GM21515 (cell line): Measurements from ENCODE around the gene SMARCC2.
"Not testable (repeated sequence)": the region's sequence is repeated elsewhere in the genome, so short reads cannot be mapped to it uniquely, and the experiment has no call there.

Source experiments
- ATAC-seq: cut with Tn5 transposase; IDR thresholded peaks from one replicate; pipeline ENCODE4 v1.9.1; 2021; ENCODE audit not compliant: unreplicated experiment

SMARCC2 gene

GRCh38 chr12:56212361-56212760, 23.1 kb upstream of the SMARCC2 start:
- no peak for ATAC-seq

- no peak for ATAC-seq
These were observed 18.7 kb upstream of the SMARCC2 start for GRCh38 chr12:56208006-56208405.

- no peak for ATAC-seq
These were observed 17.3 kb upstream of the SMARCC2 start for GRCh38 chr12:56206452-56207166.

- ATAC-seq = no peak
These were observed 16.2 kb upstream of the SMARCC2 start for GRCh38 chr12:56205445-56205844.

- ATAC-seq = no peak
These were observed 15.0 kb upstream of the SMARCC2 start for GRCh38 chr12:56204275-56204674.

- no peak for ATAC-seq
These were observed 13.6 kb upstream of the SMARCC2 start for GRCh38 chr12:56202838-56203237.

GRCh38 chr12:56202366-56202765, 13.1 kb upstream of the SMARCC2 start:
- ATAC-seq = no peak

GRCh38 chr12:56198836-56199235, 9.6 kb upstream of the SMARCC2 start:
- no peak for ATAC-seq

GRCh38 chr12:56197921-56198635, 8.8 kb upstream of the SMARCC2 start:
- ATAC-seq = no peak

- ATAC-seq = not testable (repeated sequence)
These were observed 7.7 kb upstream of the SMARCC2 start for GRCh38 chr12:56196818-56197550.

- ATAC-seq = no peak
These were observed 3.8 kb upstream of the SMARCC2 start for GRCh38 chr12:56193025-56193578.

GRCh38 chr12:56192582-56192981, 3.3 kb upstream of the SMARCC2 start:
- ATAC-seq = no peak

GRCh38 chr12:56190695-56191155, 1.4 kb upstream of the SMARCC2 start:
- no peak for ATAC-seq

GRCh38 chr12:56189918-56190694, 823 bp upstream of the SMARCC2 start:
- peak; percentile 40 for ATAC-seq

GRCh38 chr12:56188778-56189098, 545 bp downstream of the SMARCC2 start:
- no peak for ATAC-seq

GRCh38 chr12:56188131-56188777, 1.0 kb downstream of the SMARCC2 start:
- ATAC-seq = no peak

GRCh38 chr12:56186957-56187356, 2.3 kb downstream of the SMARCC2 start:
- ATAC-seq = no peak

GRCh38 chr12:56178347-56178746, 10.9 kb downstream of the SMARCC2 start:
- no peak for ATAC-seq

GRCh38 chr12:56172839-56173238, 16.4 kb downstream of the SMARCC2 start:
- ATAC-seq = no peak

- ATAC-seq = no peak
These were observed 20.0 kb downstream of the SMARCC2 start for GRCh38 chr12:56169229-56169759.
